ENCODE results near the gene SLAMF8.

SLAMF8 gene

GRCh38 chr1:159856576-159856975, 29.9 kb downstream of the SLAMF8 start:
- Histone ChIP-seq H3K36me3 (ENCODE audit: control insufficient read depth, insufficient read depth, low read length) (no peaks in the 10 kb centered on the region), H3K4me1 (peaks cover 2% of the 10 kb centered on the region), H2AFZ (no peak overlapping the region), H3K27me3 (ENCODE audit: control insufficient read depth, insufficient read depth, low read length) (no peaks in the 10 kb centered on the region), H3K4me3 (ENCODE audit: low read depth, low read length) (no peak overlapping the region), H3K4me2 (ENCODE audit: low read length) (no peak overlapping the region), H3K79me2 (no peaks in the 10 kb centered on the region), H3K9ac (no peak overlapping the region), H3K27ac (no peak overlapping the region), H3K9me3 (ENCODE audit: control insufficient read depth, low read length) (no peaks in the 10 kb centered on the region)
- TF ChIP-seq, protein P1, sequence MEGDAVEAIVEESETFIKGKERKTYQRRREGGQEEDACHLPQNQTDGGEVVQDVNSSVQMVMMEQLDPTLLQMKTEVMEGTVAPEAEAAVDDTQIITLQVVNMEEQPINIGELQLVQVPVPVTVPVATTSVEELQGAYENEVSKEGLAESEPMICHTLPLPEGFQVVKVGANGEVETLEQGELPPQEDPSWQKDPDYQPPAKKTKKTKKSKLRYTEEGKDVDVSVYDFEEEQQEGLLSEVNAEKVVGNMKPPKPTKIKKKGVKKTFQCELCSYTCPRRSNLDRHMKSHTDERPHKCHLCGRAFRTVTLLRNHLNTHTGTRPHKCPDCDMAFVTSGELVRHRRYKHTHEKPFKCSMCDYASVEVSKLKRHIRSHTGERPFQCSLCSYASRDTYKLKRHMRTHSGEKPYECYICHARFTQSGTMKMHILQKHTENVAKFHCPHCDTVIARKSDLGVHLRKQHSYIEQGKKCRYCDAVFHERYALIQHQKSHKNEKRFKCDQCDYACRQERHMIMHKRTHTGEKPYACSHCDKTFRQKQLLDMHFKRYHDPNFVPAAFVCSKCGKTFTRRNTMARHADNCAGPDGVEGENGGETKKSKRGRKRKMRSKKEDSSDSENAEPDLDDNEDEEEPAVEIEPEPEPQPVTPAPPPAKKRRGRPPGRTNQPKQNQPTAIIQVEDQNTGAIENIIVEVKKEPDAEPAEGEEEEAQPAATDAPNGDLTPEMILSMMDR (IDR thresholded peaks at IDR 0.05) = no peak

- Histone ChIP-seq H3K4me2 (ENCODE audit: low read length) (no peak overlapping the region), H3K27ac (no peak overlapping the region), H3K4me3 (ENCODE audit: low read depth, low read length) (no peak overlapping the region), H3K4me1 (peaks cover 2% of the 10 kb centered on the region), H3K36me3 (ENCODE audit: control insufficient read depth, insufficient read depth, low read length) (no peaks in the 10 kb centered on the region), H3K9me3 (ENCODE audit: control insufficient read depth, low read length) (no peaks in the 10 kb centered on the region), H3K27me3 (ENCODE audit: control insufficient read depth, insufficient read depth, low read length) (no peaks in the 10 kb centered on the region), H2AFZ (no peak overlapping the region), H3K79me2 (no peaks in the 10 kb centered on the region), H3K9ac (no peak overlapping the region)
- TF ChIP-seq, protein P1 (IDR thresholded peaks at IDR 0.05) = no peak
Observed at GRCh38 chr1:159857889-159858288, 31.2 kb downstream of the SLAMF8 start.

DNA sequence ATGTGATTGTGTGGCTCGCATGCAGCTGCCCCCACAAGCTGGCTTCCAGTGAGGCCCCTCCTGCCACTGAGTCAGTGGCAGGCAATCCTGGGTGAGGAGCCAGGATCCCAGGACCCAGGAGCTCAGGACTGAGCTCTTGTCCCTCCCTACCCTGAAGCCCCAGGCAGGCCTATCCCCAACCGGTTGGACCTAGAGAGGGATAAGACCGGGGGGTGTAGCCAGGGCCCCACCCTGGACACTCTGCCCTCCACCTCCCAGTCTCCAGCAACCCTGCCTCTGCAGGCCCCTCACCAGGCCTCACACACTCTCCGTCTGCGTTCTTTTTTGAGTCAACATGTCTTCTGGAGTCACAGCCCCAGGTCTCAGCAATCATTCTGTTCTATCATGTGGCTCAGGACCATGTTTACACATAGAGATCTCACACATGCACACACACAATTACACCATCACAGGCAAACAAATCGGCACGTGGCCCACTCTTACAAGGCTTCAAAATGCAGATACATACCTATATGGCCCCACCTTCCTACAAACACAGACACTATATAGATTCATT, 33.2 kb downstream of the SLAMF8 start:
- Histone ChIP-seq H3K4me3 (ENCODE audit: low read depth, low read length) (no peak overlapping the region), H3K79me2 (no peaks in the 10 kb centered on the region), H3K4me1 (no peaks in the 10 kb centered on the region), H3K9ac (no peak overlapping the region), H3K36me3 (ENCODE audit: control insufficient read depth, insufficient read depth, low read length) (no peaks in the 10 kb centered on the region), H2AFZ (no peak overlapping the region), H3K27me3 (ENCODE audit: control insufficient read depth, insufficient read depth, low read length) (no peaks in the 10 kb centered on the region), H3K4me2 (ENCODE audit: low read length) (no peak overlapping the region), H3K27ac (no peak overlapping the region), H3K9me3 (ENCODE audit: control insufficient read depth, low read length) (no peaks in the 10 kb centered on the region)
- TF ChIP-seq, protein P1 (IDR thresholded peaks at IDR 0.05) = no peak

- Histone ChIP-seq H3K79me2 (no peaks in the 10 kb centered on the region), H3K27me3 (ENCODE audit: control insufficient read depth, insufficient read depth, low read length) (no peaks in the 10 kb centered on the region), H3K4me2 (ENCODE audit: low read length) (no peak overlapping the region), H2AFZ (no peak overlapping the region), H3K27ac (no peak overlapping the region), H3K9me3 (ENCODE audit: control insufficient read depth, low read length) (no peaks in the 10 kb centered on the region), H3K36me3 (ENCODE audit: control insufficient read depth, insufficient read depth, low read length) (no peaks in the 10 kb centered on the region), H3K4me1 (no peaks in the 10 kb centered on the region), H3K4me3 (ENCODE audit: low read depth, low read length) (no peak overlapping the region), H3K9ac (no peak overlapping the region)
- TF ChIP-seq, protein P1 (IDR thresholded peaks at IDR 0.05) = no peak
Observed at GRCh38 chr1:159860456-159860855, 33.8 kb downstream of the SLAMF8 start.

- H3K36me3 ChIP-seq (ENCODE audit: control insufficient read depth, insufficient read depth, low read length) = no peaks in the 10 kb centered on the region
- no peaks in the 10 kb centered on the region for H3K79me2 ChIP-seq
- H3K4me2 ChIP-seq (ENCODE audit: low read length) = no peak overlapping the region
- no peak overlapping the region for H3K4me3 ChIP-seq (ENCODE audit: low read depth, low read length)
- H3K27ac ChIP-seq = no peak overlapping the region
- no peak overlapping the region for H3K9ac ChIP-seq
- H2AFZ ChIP-seq = no peak overlapping the region
- TF ChIP-seq, protein P1 (IDR thresholded peaks at IDR 0.05) = no peak
- no peaks in the 10 kb centered on the region for H3K4me1 ChIP-seq
- H3K9me3 ChIP-seq (ENCODE audit: control insufficient read depth, low read length) = no peaks in the 10 kb centered on the region
- no peaks in the 10 kb centered on the region for H3K27me3 ChIP-seq (ENCODE audit: control insufficient read depth, insufficient read depth, low read length)
Observed at GRCh38 chr1:159861218-159861617, 34.5 kb downstream of the SLAMF8 start.

Measured in parathyroid adenoma (tissue), 2 donors.